HCT116 (cell line): ENCODE measurements around the gene MTHFD1L. TPM values are rescaled to one million over a fixed set of nuclear protein-coding genes. Genes with fewer than 3 reads are reported as not detected.

Source experiments
- ATAC-seq: fragments of 200-7000 bp; cut with Tn5 transposase; 2 replicates; pipeline ENCODE4 v1.9.1; 2020; ENCODE audit warnings: mild to moderate bottlenecking, moderate library complexity
- BruUV-seq: library from RNA; stranded (reverse); fragments of 400-500 nt; replicated peaks from 2 replicates; lab custom pipeline; 2021; lab: Mats Ljungman, UMichigan
- CTCF ChIA-PET: fragments of 300-600 bp; sonication (Branson Sonifier 250); formaldehyde crosslinking; loops from one replicate; lab custom pipeline; 2021; ENCODE audit warnings: antibody characterized with exemption; lab: Charles Lee
- POLR2A ChIA-PET: fragments of 300-600, 350-600 bp; sonication (Branson Sonifier 250); formaldehyde crosslinking; loops from one replicate; lab custom pipeline; 2021; ENCODE audit warnings: antibody characterized with exemption; lab: Charles Lee
- RAD21 ChIA-PET, 2 experiments: fragments of 300-600 bp; sonication (Branson Sonifier 250); formaldehyde crosslinking; loops; one replicate each; lab custom pipeline; 2023; ENCODE audit warnings: low total read pairs in 2 of 2; ENCODE audit not compliant: uncharacterized antibody in 2 of 2, unreplicated experiment in 2 of 2, low non-redundant PET in 1 of 2; lab: Charles Lee
- DNase-seq: peaks from one replicate; pipeline ENCODE4 v3.0.0-alpha.2; 2010; ENCODE audit warnings: low read depth, low spot score
- H2AFZ ChIP-seq: fragments of 200-600 bp; shearing (Covaris generic), sonication (generic); 2 replicates; pipeline ENCODE4 v1.6.1; 2017; ENCODE audit warnings: low read depth, mixed run types, mixed read lengths, antibody characterized with exemption, low read length; ENCODE audit not compliant: poor library complexity, severe bottlenecking
- H3K27ac ChIP-seq: 2 replicates; pipeline ENCODE4 v1.5.1; 2012; ENCODE audit warnings: low read depth, low read length
- H3K27me3 ChIP-seq: fragments of 200-600 bp; sonication (generic); 2 replicates; pipeline ENCODE4 v1.6.1; 2016; ENCODE audit warnings: mixed run types, low read length, mixed read lengths; ENCODE audit not compliant: insufficient read depth
- H3K36me3 ChIP-seq, 2 experiments: fragments of 200-500 bp in 1 of 2; fragments of 200-600 bp in 1 of 2; sonication (Bioruptor generic) in 1 of 2; sonication (generic) in 1 of 2; 2 replicates each; pipeline versions ENCODE4 v1.5.1 to v1.6.1; 2014 to 2016; ENCODE audit warnings: low read length in 2 of 2, inconsistent platforms in 1 of 2, mixed read lengths in 1 of 2, mixed run types in 1 of 2; ENCODE audit not compliant: insufficient read depth in 2 of 2, control insufficient read depth in 1 of 2
- H3K4me1 ChIP-seq, 2 experiments: fragments of 200-600 bp in 1 of 2; sonication (generic) in 1 of 2; 2 replicates each; pipeline versions ENCODE4 v1.5.1 to v1.6.1; 2012 to 2017; ENCODE audit warnings: low read length in 2 of 2, inconsistent platforms in 1 of 2, mild to moderate bottlenecking in 1 of 2, mixed read lengths in 1 of 2, mixed run types in 1 of 2, moderate library complexity in 1 of 2; ENCODE audit not compliant: insufficient read depth in 2 of 2, control insufficient read depth in 1 of 2
- H3K4me2 ChIP-seq: fragments of 200-600 bp; sonication (generic); 2 replicates; pipeline ENCODE4 v1.6.1; 2017; ENCODE audit warnings: mixed run types, low read length, mixed read lengths
- H3K4me3 ChIP-seq, 2 experiments: fragments of 200-600 bp in 1 of 2; sonication (generic) in 1 of 2; replicated peaks in 1 of 2; 2 replicates each; pipeline ENCODE4 v1.5.1; 2011 to 2016; ENCODE audit warnings: low read length in 2 of 2, control low read depth in 1 of 2, low read depth in 1 of 2, mild to moderate bottlenecking in 1 of 2, mixed read lengths in 1 of 2, mixed run types in 1 of 2
- H3K79me2 ChIP-seq: fragments of 200-600 bp; sonication (generic); 2 replicates; pipeline ENCODE4 v1.6.1; 2017; ENCODE audit warnings: mild to moderate bottlenecking, mixed run types, low read length, moderate library complexity, mixed read lengths; ENCODE audit not compliant: insufficient read depth
- H3K9ac ChIP-seq: fragments of 200-600 bp; sonication (generic); 2 replicates; pipeline ENCODE4 v1.6.1; 2016; ENCODE audit warnings: low read length, mixed read lengths
- H3K9me2 ChIP-seq: fragments of 200-600 bp; sonication (generic), shearing (Covaris generic); 2 replicates; pipeline ENCODE4 v1.6.1; 2017; ENCODE audit warnings: mixed run types, mild to moderate bottlenecking, moderate library complexity; ENCODE audit not compliant: insufficient read depth
- H3K9me3 ChIP-seq, 2 experiments: fragments of 200-500 bp in 1 of 2; fragments of 200-600 bp in 1 of 2; sonication (Bioruptor generic) in 1 of 2; sonication (generic) in 1 of 2; 2 replicates each; pipeline ENCODE4 v1.6.1; 2014 to 2017; ENCODE audit warnings: low read length in 2 of 2, mixed read lengths in 2 of 2, inconsistent platforms in 1 of 2, low read depth in 1 of 2, mild to moderate bottlenecking in 1 of 2, mixed run types in 1 of 2, moderate library complexity in 1 of 2; ENCODE audit not compliant: control insufficient read depth in 1 of 2, insufficient read depth in 1 of 2
- H4K20me1 ChIP-seq: fragments of 200-600 bp; sonication (generic), shearing (Covaris generic); 2 replicates; pipeline ENCODE4 v1.6.1; 2017; ENCODE audit warnings: mixed run types, mild to moderate bottlenecking, moderate library complexity; ENCODE audit not compliant: insufficient read depth
- ATF3 ChIP-seq: IDR thresholded peaks from 2 replicates; pipeline ENCODE4 v1.6.1; 2012
- CBX3 ChIP-seq: IDR thresholded peaks from 2 replicates; pipeline ENCODE4 v1.6.1; 2012; ENCODE audit warnings: low read depth
- CTCF ChIP-seq, 3 experiments: fragments of 200-600 bp in 1 of 3; sonication (generic) in 1 of 3; IDR thresholded peaks in 2 of 3; conservative IDR thresholded peaks in 1 of 3; 2 replicates each; pipeline ENCODE4 v1.5.1; 2012 to 2017; ENCODE audit warnings: low read depth in 2 of 3, low read length in 2 of 3, antibody characterized with exemption in 1 of 3, borderline replicate concordance in 1 of 3, control low read depth in 1 of 3, mild to moderate bottlenecking in 1 of 3, mixed read lengths in 1 of 3, mixed run types in 1 of 3, moderate library complexity in 1 of 3; ENCODE audit not compliant: insufficient read depth in 1 of 3
- ELF1 ChIP-seq: IDR thresholded peaks from 2 replicates; pipeline ENCODE4 v1.6.1; 2012; ENCODE audit warnings: low read depth, borderline replicate concordance
- EZH2phosphoT487 ChIP-seq: fragments of 200-600 bp; IDR thresholded peaks from 2 replicates; pipeline ENCODE4 v1.6.1; 2018; ENCODE audit warnings: antibody characterized with exemption, borderline replicate concordance
- POLR2A ChIP-seq: IDR thresholded peaks from 2 replicates; pipeline ENCODE4 v1.7.0; 2011; ENCODE audit warnings: borderline replicate concordance; ENCODE audit not compliant: insufficient read depth, insufficient read length; ENCODE audit errors: extremely low read depth
- POLR2AphosphoS5 ChIP-seq: IDR thresholded peaks from 2 replicates; pipeline ENCODE4 v1.6.1; 2011; ENCODE audit warnings: mild to moderate bottlenecking, low read depth, low read length, moderate library complexity
- RAD21 ChIP-seq: IDR thresholded peaks from 2 replicates; pipeline ENCODE4 v1.6.1; 2012; ENCODE audit warnings: low read depth, mild to moderate bottlenecking
- SIN3A ChIP-seq: IDR thresholded peaks from 2 replicates; pipeline ENCODE4 v1.6.1; 2012; ENCODE audit warnings: low read depth
- SP1 ChIP-seq: IDR thresholded peaks from 2 replicates; pipeline ENCODE4 v1.6.1; 2012; ENCODE audit warnings: low read depth
- SRF ChIP-seq: IDR thresholded peaks from 2 replicates; pipeline ENCODE4 v1.6.1; 2012; ENCODE audit warnings: low read depth
- ZBTB33 ChIP-seq: IDR thresholded peaks from 2 replicates; pipeline ENCODE4 v1.6.1; 2011; ENCODE audit warnings: mild to moderate bottlenecking, low read length, moderate library complexity; ENCODE audit not compliant: insufficient replicate concordance; ENCODE audit errors: extremely low read depth
- ZFX ChIP-seq: fragments of 450-650 bp; IDR thresholded peaks from 2 replicates; pipeline ENCODE4 v1.6.1; 2017
- intact Hi-C: fragments of 100-400 bp; cut with micrococcal nuclease; formaldehyde crosslinking; loops from 2 replicates; pipeline ENCODE4 v1.10.0; 2022
- total RNA-seq: library from RNA; stranded (reverse); gene quantifications from one replicate; pipeline ENCODE4 v1.2.1, GENCODE V29; 2021; ENCODE audit not compliant: unreplicated experiment

Gene MTHFD1L
- total RNA-seq, 1 experiment from 2014 or later, result 127 TPM

DNA sequence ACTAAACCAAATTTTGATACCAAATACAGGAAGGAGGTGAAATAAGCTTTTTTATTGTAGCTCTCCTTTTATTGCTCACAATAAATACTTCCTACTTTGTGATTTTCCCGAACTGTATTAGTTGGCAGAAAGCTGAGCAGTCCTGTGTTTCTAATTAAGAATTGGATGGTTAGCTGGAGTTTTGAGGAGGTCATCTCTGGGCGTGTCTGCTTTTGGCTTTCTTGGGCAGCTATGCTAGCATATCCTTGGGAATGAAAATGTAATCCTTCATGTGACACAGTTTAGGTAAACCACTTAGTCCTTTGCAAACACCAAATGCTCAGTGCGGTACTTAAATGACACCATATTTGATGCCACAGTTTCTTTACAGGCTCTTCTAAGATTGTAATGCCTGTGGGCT is 67.5 kb downstream of the MTHFD1L start:
- Histone ChIP-seq H3K4me2 (no peak overlapping the region), H3K4me3 (no peak overlapping the region), H3K4me1 (peaks cover 0 to 7% of the 10 kb centered on the region in 2 experiments; a peak in 1 of 4 replicates), H3K9me2 (no peaks in the 10 kb centered on the region), H3K9me3 (no peaks in the 10 kb centered on the region), H4K20me1 (no peaks in the 10 kb centered on the region), H3K9ac (no peak overlapping the region), H2AFZ (no peak overlapping the region), H3K27ac (no peak overlapping the region), H3K27me3 (no peaks in the 10 kb centered on the region), H3K36me3 (peaks cover 0 to 27% of the 10 kb centered on the region in 2 experiments; a peak in 2 of 4 replicates), H3K79me2 (peaks cover 3% of the 10 kb centered on the region)
- POLR2A ChIA-PET, result no interaction called here
- RAD21 ChIA-PET, result no interaction called here
- no peak for DNase-seq
- no peak for TF ChIP-seq ELF1
- no peak for TF ChIP-seq RAD21
- BruUV-seq, result no TSS peak
- intact Hi-C loops, result no loop called here
- CTCF ChIA-PET, result no interaction called here
- no peak for ATAC-seq

DNA sequence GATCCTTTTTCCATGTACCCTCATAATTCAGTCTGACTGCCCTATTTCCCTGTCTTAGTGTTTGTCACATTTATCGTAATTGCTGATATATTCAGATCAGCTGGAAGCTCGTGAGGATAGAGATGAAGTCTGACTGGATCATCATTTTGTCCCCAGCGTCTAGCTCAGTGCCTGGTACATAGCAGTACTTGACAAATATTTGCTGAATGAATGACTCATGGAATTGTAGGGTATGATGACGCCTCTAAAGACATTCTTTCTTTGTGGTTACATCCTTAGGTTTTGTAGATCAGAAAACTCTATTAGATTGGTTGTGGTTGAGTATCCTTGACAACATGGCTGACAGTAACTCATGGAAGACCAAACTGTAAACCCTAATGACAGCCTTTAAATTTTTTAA is 68.9 kb downstream of the MTHFD1L start:
- intact Hi-C loops, result no loop called here
- TF ChIP-seq SRF (no peak), POLR2A (no peak), POLR2AphosphoS5 (no peak), CTCF (IDR thresholded peaks at IDR 0.05 in 2 of 3, conservative IDR thresholded peaks at IDR 0.05 in 1 of 3; ENCODE audit: borderline replicate concordance in 1 of 3, insufficient read depth in 1 of 3, low read depth in 2 of 3, low read length in 2 of 3) (no peak), ATF3 (no peak), EZH2phosphoT487 (no peak), ZFX (no peak), SIN3A (no peak), ZBTB33 (no peak), SP1 (no peak), CBX3 (no peak)
- H3K9ac ChIP-seq, result no peak overlapping the region
- peaks cover 3% of the 10 kb centered on the region; the same call in 1 of the 2 replicates for H3K79me2 ChIP-seq
- H3K9me2 ChIP-seq, result no peaks in the 10 kb centered on the region
- H3K27ac ChIP-seq, result no peak overlapping the region
- H3K27me3 ChIP-seq, result no peaks in the 10 kb centered on the region
- ChIA-PET RAD21 (no interaction called here), CTCF (no interaction called here), POLR2A (no interaction called here)
- H3K36me3 ChIP-seq, result peaks cover 0 to 36% of the 10 kb centered on the region in 2 experiments; a peak in 2 of 4 replicates
- no peaks in the 10 kb centered on the region for H4K20me1 ChIP-seq
- no peak overlapping the region for H2AFZ ChIP-seq
- H3K4me1 ChIP-seq, result peaks cover 0 to 7% of the 10 kb centered on the region in 2 experiments; a peak in 1 of 4 replicates
- H3K4me2 ChIP-seq, result no peak overlapping the region
- no peak overlapping the region for H3K4me3 ChIP-seq
- no peaks in the 10 kb centered on the region for H3K9me3 ChIP-seq
- DNase-seq (no peak), ATAC-seq (peak; percentile 53; the same call in 1 of the 2 replicates)
- no TSS peak for BruUV-seq
